ENCODE measurements around the gene SPSB1.

SPSB1 gene

DNA sequence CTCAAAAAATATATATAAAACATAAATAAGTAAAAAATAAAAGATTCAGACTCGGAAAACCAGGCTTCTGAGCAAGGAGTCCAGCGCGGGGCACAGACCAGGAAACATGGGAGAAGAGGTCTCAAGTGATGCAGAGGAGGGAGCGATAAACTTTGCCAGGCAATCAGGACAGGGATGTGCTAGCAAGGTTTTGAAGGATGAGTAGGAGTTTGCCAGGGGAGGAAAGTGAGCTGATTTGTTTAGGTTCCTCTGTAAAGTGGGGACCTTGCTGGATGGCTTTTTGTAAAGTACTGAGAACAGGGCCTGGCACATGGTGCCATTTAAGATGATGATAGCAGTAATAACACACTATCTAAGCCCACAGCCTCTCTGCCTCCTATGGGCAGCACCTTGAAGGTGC lies 86.1 kb downstream of the SPSB1 start:
- TF ChIP-seq FOXP2 (optimal IDR thresholded peaks at IDR 0.05; ENCODE audit: borderline replicate concordance, extremely low read depth, extremely low read length, insufficient read depth) (no peak), TAF1 (IDR thresholded peaks at IDR 0.05; ENCODE audit: borderline replicate concordance, insufficient read depth, low read length) (no peak), SIN3A (IDR thresholded peaks at IDR 0.05; ENCODE audit: borderline replicate concordance, insufficient read depth, low read length) (no peak), REST (IDR thresholded peaks at IDR 0.05; ENCODE audit: insufficient read depth in 1 of 2, low read depth in 2 of 2, low read length in 2 of 2) (no peak), POLR2AphosphoS5 (IDR thresholded peaks at IDR 0.05; ENCODE audit: low read depth, low read length) (no peak)

DNA sequence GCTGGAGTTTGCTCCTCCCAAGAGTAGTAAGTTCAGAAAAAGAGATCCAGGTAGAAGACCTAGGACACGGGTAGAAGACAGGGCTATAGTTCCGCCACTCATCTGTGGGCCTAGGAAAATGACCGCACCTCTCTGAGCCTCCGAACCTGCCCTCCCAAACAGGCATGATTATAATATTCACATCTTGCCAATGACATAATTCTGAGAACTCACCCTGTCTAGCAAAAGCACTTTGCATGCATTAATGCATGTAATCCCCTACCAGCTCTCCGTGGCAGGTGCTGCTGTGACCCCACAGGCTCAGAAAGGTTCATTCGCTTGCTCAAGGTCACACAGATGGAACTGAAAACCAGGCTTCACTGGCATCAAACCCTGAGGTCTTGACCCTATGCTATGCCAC lies 88.0 kb downstream of the SPSB1 start:
- no peak for TF ChIP-seq REST (IDR thresholded peaks at IDR 0.05; ENCODE audit: insufficient read depth in 1 of 2, low read depth in 2 of 2, low read length in 2 of 2)
- TF ChIP-seq SIN3A (IDR thresholded peaks at IDR 0.05; ENCODE audit: borderline replicate concordance, insufficient read depth, low read length), result no peak
- no peak for TF ChIP-seq FOXP2 (optimal IDR thresholded peaks at IDR 0.05; ENCODE audit: borderline replicate concordance, extremely low read depth, extremely low read length, insufficient read depth)
- TF ChIP-seq POLR2AphosphoS5 (IDR thresholded peaks at IDR 0.05; ENCODE audit: low read depth, low read length), result no peak
- TF ChIP-seq TAF1 (IDR thresholded peaks at IDR 0.05; ENCODE audit: borderline replicate concordance, insufficient read depth, low read length), result no peak

DNA sequence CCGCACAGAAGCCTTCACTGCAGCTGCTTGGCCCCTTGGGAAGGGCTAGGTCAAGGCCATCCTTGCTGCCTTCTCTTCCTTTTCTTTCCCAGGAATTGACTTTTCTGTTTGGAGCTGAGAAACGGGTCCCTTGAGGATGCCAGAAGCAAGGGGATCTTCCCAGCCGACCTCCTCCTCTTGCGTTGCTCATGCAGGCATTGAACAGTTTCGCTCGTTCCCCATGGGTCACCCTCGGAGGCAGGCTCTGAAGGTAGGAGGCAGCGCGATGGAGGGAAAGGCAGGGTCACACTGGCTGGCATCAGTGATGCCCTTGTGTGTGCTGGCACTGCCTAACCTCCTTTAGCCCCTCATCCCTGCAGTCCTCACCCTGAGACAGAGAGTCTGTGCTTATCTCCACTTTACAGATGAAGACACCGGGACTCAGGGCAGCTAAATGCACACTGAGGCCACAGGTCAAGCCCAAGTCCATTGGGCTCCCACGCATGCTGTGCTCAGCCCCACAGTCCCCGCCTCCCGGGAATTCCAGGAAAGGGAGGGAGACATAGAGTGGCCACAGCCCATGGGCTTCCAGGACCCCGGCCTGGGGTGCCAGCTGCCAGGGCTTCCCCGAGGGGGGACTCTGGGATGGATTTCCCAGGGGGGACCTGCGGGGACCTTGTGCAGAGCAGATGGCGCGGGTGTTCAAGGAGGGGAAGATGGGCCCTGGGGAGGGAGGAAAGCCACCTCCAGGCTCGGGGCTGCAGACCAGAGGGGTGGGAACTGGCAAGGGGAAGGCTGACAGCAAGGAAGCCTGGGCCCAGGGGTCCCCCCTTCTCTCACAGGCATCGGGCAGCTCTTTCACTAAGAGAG lies 90.2 kb downstream of the SPSB1 start:
- TF ChIP-seq TAF1 (IDR thresholded peaks at IDR 0.05; ENCODE audit: borderline replicate concordance, insufficient read depth, low read length) (no peak), POLR2AphosphoS5 (IDR thresholded peaks at IDR 0.05; ENCODE audit: low read depth, low read length) (no peak), REST (IDR thresholded peaks at IDR 0.05; ENCODE audit: insufficient read depth in 1 of 2, low read depth in 2 of 2, low read length in 2 of 2) (no peak), FOXP2 (optimal IDR thresholded peaks at IDR 0.05; ENCODE audit: borderline replicate concordance, extremely low read depth, extremely low read length, insufficient read depth) (no peak), SIN3A (IDR thresholded peaks at IDR 0.05; ENCODE audit: borderline replicate concordance, insufficient read depth, low read length) (no peak)

- TF ChIP-seq POLR2AphosphoS5 (IDR thresholded peaks at IDR 0.05; ENCODE audit: low read depth, low read length) (no peak), SIN3A (IDR thresholded peaks at IDR 0.05; ENCODE audit: borderline replicate concordance, insufficient read depth, low read length) (no peak), FOXP2 (optimal IDR thresholded peaks at IDR 0.05; ENCODE audit: borderline replicate concordance, extremely low read depth, extremely low read length, insufficient read depth) (no peak), TAF1 (IDR thresholded peaks at IDR 0.05; ENCODE audit: borderline replicate concordance, insufficient read depth, low read length) (no peak), REST (IDR thresholded peaks at IDR 0.05; ENCODE audit: insufficient read depth in 1 of 2, low read depth in 2 of 2, low read length in 2 of 2) (no peak)
Measured at GRCh38 chr1:9384128-9384527, 91.4 kb downstream of the SPSB1 start.
